GM19468 (cell line): ENCODE results near the gene GSDME.

ENCODE experiments used
- ATAC-seq: cut with Tn5 transposase; IDR thresholded peaks from one replicate; pipeline ENCODE4 v1.9.1; 2021; ENCODE audit warnings: mild to moderate bottlenecking, moderate library complexity, moderate number of reproducible peaks; ENCODE audit not compliant: unreplicated experiment; ENCODE audit errors: extremely low read depth

GSDME gene

GRCh38 chr7:24709051-24709450, 48.2 kb downstream of the GSDME start:
- no peak for ATAC-seq

GRCh38 chr7:24707988-24708615, 49.2 kb downstream of the GSDME start:
- no peak for ATAC-seq

- ATAC-seq, result no peak
Measured at GRCh38 chr7:24706211-24707170, 50.8 kb downstream of the GSDME start.

- no peak for ATAC-seq
Measured at GRCh38 chr7:24705461-24705954, 51.8 kb downstream of the GSDME start.

GRCh38 chr7:24704311-24704710, 53.0 kb downstream of the GSDME start:
- no peak for ATAC-seq

- no peak for ATAC-seq
Measured at GRCh38 chr7:24703296-24703695, 54.0 kb downstream of the GSDME start.

- ATAC-seq, result no peak
Measured at GRCh38 chr7:24702755-24703154, 54.5 kb downstream of the GSDME start.

- no peak for ATAC-seq
Measured at GRCh38 chr7:24701261-24702235, 55.7 kb downstream of the GSDME start.

GRCh38 chr7:24700521-24701260, 56.6 kb downstream of the GSDME start:
- ATAC-seq, result no peak

- no peak for ATAC-seq
Measured at GRCh38 chr7:24698531-24699266, 58.6 kb downstream of the GSDME start.

- ATAC-seq, result no peak
Measured at GRCh38 chr7:24697416-24697815, 59.8 kb downstream of the GSDME start.

- no peak for ATAC-seq
Measured at GRCh38 chr7:24692592-24692991, 64.7 kb downstream of the GSDME start.

GRCh38 chr7:24690251-24690650, 67.0 kb downstream of the GSDME start:
- ATAC-seq, result no peak

GRCh38 chr7:24685708-24686107, 71.6 kb downstream of the GSDME start:
- no peak for ATAC-seq

GRCh38 chr7:24670782-24671181, 86.5 kb downstream of the GSDME start:
- no peak for ATAC-seq

GRCh38 chr7:24669971-24670591, 87.2 kb downstream of the GSDME start:
- ATAC-seq, result no peak

- ATAC-seq, result no peak
Measured at GRCh38 chr7:24668927-24669635, 88.2 kb downstream of the GSDME start.
